DOHH2 (cell line): ENCODE results near the gene KDM5B.

ENCODE experiments used
- EZH2phosphoT487 ChIP-seq: fragments of 200-600 bp; sonication (generic); IDR thresholded peaks from 2 replicates; pipeline ENCODE4 v1.6.1; 2017; ENCODE audit warnings: borderline replicate concordance, mild to moderate bottlenecking, antibody characterized with exemption, low read length, moderate library complexity, mixed read lengths
- TF ChIP-seq, protein P1 (sequence below): fragments of 200-600 bp; sonication (generic); IDR thresholded peaks from one replicate; pipeline ENCODE4 v1.5.1; 2014; ENCODE audit warnings: antibody characterized with exemption, mild to moderate bottlenecking, low read depth, low read length; ENCODE audit not compliant: poor library complexity, severe bottlenecking

DNA sequence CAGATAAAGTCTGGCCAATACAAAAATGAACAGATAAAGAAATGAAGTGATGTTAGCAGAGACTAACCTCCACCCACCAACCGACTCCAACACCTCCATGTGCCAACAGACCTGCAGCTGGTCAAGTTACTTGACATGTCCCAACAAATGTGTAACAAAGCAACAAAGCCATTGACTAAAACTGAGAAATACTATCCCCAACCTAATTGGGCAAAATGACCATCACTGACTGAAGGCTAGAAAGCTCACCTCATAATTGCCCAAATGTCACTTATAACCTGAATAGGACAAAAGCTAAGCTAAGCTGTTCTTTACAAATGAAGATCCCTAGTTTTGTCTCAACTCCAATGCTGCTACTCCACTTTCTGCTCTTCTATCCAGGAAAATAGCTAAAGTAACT, 7.5 kb downstream of the KDM5B start:
- TF ChIP-seq, protein P1, sequence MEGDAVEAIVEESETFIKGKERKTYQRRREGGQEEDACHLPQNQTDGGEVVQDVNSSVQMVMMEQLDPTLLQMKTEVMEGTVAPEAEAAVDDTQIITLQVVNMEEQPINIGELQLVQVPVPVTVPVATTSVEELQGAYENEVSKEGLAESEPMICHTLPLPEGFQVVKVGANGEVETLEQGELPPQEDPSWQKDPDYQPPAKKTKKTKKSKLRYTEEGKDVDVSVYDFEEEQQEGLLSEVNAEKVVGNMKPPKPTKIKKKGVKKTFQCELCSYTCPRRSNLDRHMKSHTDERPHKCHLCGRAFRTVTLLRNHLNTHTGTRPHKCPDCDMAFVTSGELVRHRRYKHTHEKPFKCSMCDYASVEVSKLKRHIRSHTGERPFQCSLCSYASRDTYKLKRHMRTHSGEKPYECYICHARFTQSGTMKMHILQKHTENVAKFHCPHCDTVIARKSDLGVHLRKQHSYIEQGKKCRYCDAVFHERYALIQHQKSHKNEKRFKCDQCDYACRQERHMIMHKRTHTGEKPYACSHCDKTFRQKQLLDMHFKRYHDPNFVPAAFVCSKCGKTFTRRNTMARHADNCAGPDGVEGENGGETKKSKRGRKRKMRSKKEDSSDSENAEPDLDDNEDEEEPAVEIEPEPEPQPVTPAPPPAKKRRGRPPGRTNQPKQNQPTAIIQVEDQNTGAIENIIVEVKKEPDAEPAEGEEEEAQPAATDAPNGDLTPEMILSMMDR, result no peak
- no peak for TF ChIP-seq EZH2phosphoT487
